Measurements from ENCODE around the gene BIRC3. TPM values are rescaled to one million over a fixed set of nuclear protein-coding genes. Genes with fewer than 3 reads are reported as not detected.
A peak's percentile ranks its signal among the peaks of the same experiment; 100 is the strongest.

Gene BIRC3
- total RNA-seq, 4 donors from 2014 or later: 2.4 to 6.9 (median 6.0) TPM

DNA sequence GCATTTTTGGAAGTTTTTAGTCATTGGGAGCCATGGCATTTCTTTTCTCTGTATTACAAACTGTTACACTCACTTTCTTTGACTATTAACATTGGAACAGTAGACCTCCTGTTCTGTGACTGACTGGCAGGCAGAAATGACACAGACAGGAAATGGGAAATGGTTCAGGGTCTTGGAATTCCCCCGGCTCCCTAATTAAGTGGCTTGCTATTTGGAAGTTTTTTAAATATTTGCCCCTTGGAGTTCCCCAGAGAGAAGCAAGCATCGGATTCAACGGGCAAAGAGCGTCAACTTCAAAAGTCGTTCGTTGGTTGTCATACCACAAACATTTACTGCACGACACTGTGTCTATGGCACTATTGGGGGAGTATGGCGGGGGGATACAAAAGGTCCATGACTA is 28.6 kb downstream of the BIRC3 start:
- 15 to 17% methylated on average over 8 of the region's 8 CpGs for WGBS, 2 donors
- peak overlapping the region in 3 of 4 donors; percentile 74 to 92 (median 79) for H3K4me3 ChIP-seq

DNA sequence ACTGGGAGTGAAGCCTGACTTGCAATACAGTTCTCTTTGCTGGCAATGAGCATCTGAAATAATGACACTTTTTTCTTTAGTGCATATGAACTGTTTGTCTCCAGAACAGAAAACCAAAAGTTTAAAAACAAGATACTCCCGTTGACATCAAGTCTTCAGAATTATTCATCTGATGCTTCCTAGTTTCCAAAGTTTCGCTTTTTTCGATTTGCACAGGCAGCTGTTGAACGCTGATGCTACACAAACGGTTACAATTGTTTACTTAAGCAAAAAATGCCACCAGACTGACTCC is 29.1 kb downstream of the BIRC3 start:
- DNase-seq: no peak
- 0% methylated on average over 5 of the region's 5 CpGs for WGBS, 2 donors

More for the DNA sequence above, 28.6 kb downstream of the BIRC3 start:
- peaks cover 0 to 2% (median 0%) of the 10 kb centered on the region in 3 donors for H3K36me3 ChIP-seq
- no peaks in the 10 kb centered on the region for H3K9me3 ChIP-seq
- TF ChIP-seq, protein P1, sequence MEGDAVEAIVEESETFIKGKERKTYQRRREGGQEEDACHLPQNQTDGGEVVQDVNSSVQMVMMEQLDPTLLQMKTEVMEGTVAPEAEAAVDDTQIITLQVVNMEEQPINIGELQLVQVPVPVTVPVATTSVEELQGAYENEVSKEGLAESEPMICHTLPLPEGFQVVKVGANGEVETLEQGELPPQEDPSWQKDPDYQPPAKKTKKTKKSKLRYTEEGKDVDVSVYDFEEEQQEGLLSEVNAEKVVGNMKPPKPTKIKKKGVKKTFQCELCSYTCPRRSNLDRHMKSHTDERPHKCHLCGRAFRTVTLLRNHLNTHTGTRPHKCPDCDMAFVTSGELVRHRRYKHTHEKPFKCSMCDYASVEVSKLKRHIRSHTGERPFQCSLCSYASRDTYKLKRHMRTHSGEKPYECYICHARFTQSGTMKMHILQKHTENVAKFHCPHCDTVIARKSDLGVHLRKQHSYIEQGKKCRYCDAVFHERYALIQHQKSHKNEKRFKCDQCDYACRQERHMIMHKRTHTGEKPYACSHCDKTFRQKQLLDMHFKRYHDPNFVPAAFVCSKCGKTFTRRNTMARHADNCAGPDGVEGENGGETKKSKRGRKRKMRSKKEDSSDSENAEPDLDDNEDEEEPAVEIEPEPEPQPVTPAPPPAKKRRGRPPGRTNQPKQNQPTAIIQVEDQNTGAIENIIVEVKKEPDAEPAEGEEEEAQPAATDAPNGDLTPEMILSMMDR (IDR thresholded peaks at IDR 0.05): no peak
- no peak for TF ChIP-seq POLR2A (IDR thresholded peaks at IDR 0.05)
- H3K27ac ChIP-seq: peak overlapping the region; percentile 3 to 99 (median 98)
- intact Hi-C loops (cut with DNase I): no loop called here
- no peak for DNase-seq
- no peaks in the 10 kb centered on the region for H3K27me3 ChIP-seq
- peaks cover 0 to 46% (median 8%) of the 10 kb centered on the region in 3 donors for H3K4me1 ChIP-seq

DNA sequence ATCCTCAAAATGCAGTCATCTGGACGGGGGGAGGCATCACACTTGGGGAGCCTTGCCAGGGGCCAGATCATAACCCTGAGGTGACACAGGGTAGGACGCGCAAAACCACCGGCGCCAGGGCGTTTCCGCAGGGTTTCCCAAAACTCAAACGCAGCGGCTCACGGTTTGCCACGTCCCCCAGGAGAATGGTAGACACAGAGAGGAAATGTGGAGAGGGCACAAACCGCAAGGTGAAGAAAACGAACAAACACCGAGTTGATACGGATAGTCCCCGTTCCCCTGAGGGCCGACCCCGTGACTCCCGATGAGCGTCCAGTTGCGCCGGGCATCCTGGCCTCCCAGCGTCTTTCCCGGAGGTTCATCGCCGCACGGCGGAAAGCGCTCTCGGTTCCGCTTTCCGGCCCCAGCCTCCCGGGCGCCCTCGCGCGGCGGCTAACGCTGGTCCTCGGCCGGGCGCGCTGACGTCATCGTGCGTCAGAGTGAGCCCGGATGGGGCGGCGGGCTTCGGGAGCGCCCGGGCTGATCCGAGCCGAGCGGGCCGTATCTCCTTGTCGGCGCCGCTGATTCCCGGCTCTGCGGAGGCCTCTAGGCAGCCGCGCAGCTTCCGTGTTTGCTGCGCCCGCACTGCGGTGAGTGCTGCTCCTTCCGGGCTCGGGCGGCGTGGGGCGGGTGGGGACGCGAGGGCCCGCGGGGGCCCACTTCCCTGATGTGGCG is 29.6 kb downstream of the BIRC3 start, which contains the start of gene BIRC2:
BIRC2 (plus strand) TSS at position 467 of the 714 bp plus-strand sequence. CDS start 2,641 bp downstream, outside the sequence.
- peaks cover 0 to 12% (median 0%) of the 10 kb centered on the region in 3 donors for H3K36me3 ChIP-seq
- H3K27me3 ChIP-seq: no peaks in the 10 kb centered on the region
- peak; percentile 67 for DNase-seq
- no peaks in the 10 kb centered on the region for H3K9me3 ChIP-seq
- peak within 1 kb of the TSS; percentile 97 to 99 (median 98) for H3K27ac ChIP-seq
- TF ChIP-seq, protein P1 (IDR thresholded peaks at IDR 0.05): peak; percentile 53 to 93 (median 84)
- peak in 2 of 4 donors; percentile 87 to 95 for TF ChIP-seq POLR2A (IDR thresholded peaks at IDR 0.05)
- intact Hi-C loops (cut with DNase I): no loop called here
- peak within 1 kb of the TSS; percentile 61 to 92 (median 76) for H3K4me3 ChIP-seq
- H3K4me1 ChIP-seq: peaks cover 0 to 41% (median 6%) of the 10 kb centered on the region in 3 donors
- 0 to 1% methylated on average over 21 to 26 of the region's 77 CpGs for WGBS, 2 donors

More for the DNA sequence above, 29.1 kb downstream of the BIRC3 start:
- H3K4me1 ChIP-seq: peaks cover 0 to 46% (median 8%) of the 10 kb centered on the region in 3 donors
- H3K36me3 ChIP-seq: peaks cover 0 to 7% (median 0%) of the 10 kb centered on the region in 3 donors
- no peaks in the 10 kb centered on the region for H3K9me3 ChIP-seq
- peak overlapping the region; percentile 97 to 99 (median 98) for H3K27ac ChIP-seq
- TF ChIP-seq POLR2A (IDR thresholded peaks at IDR 0.05): no peak
- TF ChIP-seq, protein P1 (IDR thresholded peaks at IDR 0.05): no peak
- intact Hi-C loops (cut with DNase I): no loop called here
- no peaks in the 10 kb centered on the region for H3K27me3 ChIP-seq
- H3K4me3 ChIP-seq: peak overlapping the region; percentile 61 to 92 (median 76)

DNA sequence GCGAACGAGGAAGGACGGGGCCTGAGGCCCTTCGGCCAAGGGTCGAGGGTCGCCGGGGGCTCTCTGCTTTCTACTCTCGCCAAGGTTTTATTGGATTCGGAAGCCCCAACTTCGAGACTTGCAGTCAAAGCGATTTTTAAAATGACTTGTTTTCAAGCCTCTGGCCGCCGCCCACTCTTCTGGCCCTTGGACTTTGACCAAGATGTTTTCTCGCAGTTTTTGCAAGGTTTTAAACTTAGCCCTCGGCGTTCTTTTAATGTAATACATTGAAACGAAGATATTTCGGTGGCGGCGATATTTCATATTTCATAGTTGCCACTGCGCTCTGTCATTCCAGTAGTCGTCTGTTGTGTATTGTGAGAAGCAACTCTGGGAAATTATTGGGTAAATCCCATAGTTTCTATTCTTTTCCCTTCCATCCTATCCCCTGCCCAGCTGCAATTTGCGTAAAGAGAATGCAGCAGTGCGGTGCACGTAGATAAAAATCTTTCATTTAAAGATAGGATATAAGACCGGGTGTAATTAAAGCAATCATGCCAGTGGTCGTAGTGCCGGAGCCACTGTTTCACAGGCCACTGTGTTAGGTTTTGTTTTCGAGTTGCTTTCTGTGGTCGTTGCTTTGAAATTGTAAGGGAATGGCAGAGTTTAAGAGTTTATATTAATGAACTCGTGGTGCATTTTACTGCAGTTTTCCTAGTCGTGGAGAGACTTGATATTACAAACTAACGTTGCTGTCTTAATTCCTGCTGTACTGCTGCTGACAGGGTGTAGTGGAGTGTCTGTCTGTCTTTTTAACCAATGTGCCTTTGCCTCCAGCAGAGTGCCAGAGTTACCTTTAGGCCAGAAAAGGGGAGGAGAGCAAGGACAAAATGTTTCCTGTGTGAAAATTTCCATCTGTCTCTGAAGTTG is 30.4 kb downstream of the BIRC3 start:
- 1% methylated on average over 26 to 30 of the region's 33 CpGs for WGBS, 2 donors
- no peak for DNase-seq
- intact Hi-C loops (cut with DNase I): no loop called here

More for the DNA sequence above, 30.4 kb downstream of the BIRC3 start:
- peak in 1 of 4 donors; percentile 21 for TF ChIP-seq POLR2A (IDR thresholded peaks at IDR 0.05)
- TF ChIP-seq, protein P1 (IDR thresholded peaks at IDR 0.05): peak in 1 of 6 experiments; percentile 10
- Histone ChIP-seq H3K4me3 (peak overlapping the region; percentile 61 to 92 (median 76)), H3K27ac (peak overlapping the region; percentile 97 to 99 (median 98)), H3K4me1 (peaks cover 0 to 40% (median 6%) of the 10 kb centered on the region in 3 donors), H3K27me3 (no peaks in the 10 kb centered on the region), H3K9me3 (no peaks in the 10 kb centered on the region), H3K36me3 (peaks cover 0 to 19% (median 0%) of the 10 kb centered on the region in 3 donors)

All from esophagus squamous epithelium (tissue), 5 donors.